Lower lobe of right lung (tissue), 2 donors: Measurements from ENCODE around the gene AADACL4. TPM values are rescaled to one million over a fixed set of nuclear protein-coding genes. Genes with fewer than 3 reads are reported as not detected.

Source experiments
- ATAC-seq, 2 donors: fragments of 200-7000 bp; cut with Tn5 transposase; one replicate each; pipeline ENCODE4 v1.9.1; 2020 to 2022; ENCODE audit warnings: mild to moderate bottlenecking in 2 of 2, moderate library complexity in 2 of 2
- DNase-seq: peaks from one replicate; pipeline ENCODE4 v3.0.0-alpha.2; 2020
- H3K27ac ChIP-seq: fragments of 200-600 bp; one replicate; pipeline ENCODE4 v1.8.0; 2022
- H3K27me3 ChIP-seq: fragments of 200-600 bp; one replicate; pipeline ENCODE4 v1.8.0; 2022; ENCODE audit warnings: low read depth
- H3K36me3 ChIP-seq: fragments of 200-600 bp; one replicate; pipeline ENCODE4 v1.8.0; 2022; ENCODE audit warnings: mild to moderate bottlenecking
- H3K4me1 ChIP-seq: fragments of 200-600 bp; one replicate; pipeline ENCODE4 v1.8.0; 2022
- H3K4me3 ChIP-seq: fragments of 200-600 bp; one replicate; pipeline ENCODE4 v1.8.0; 2022; ENCODE audit warnings: mild to moderate bottlenecking
- H3K9me3 ChIP-seq: fragments of 200-600 bp; one replicate; pipeline ENCODE4 v1.8.0; 2022
- intact Hi-C: fragments of 100-400 bp; cut with DNase I; formaldehyde crosslinking; loops from one replicate; pipeline ENCODE4 v1.11.0; 2022
- total RNA-seq: library from RNA; stranded (reverse); fragmentation: NEBNext Ultra II Directional; extraction: Animal tissue kit (Norgen Biotek cat#: 25700); gene quantifications from one replicate; pipeline ENCODE4 v1.2.1, GENCODE V29; 2021
- TF ChIP-seq, protein P1 (sequence below): fragments of 200-600 bp; IDR thresholded peaks from one replicate; pipeline ENCODE4 v1.8.0; 2022; ENCODE audit warnings: antibody characterized with exemption, mild to moderate bottlenecking
- donor health status: DM: no; HTN: yes; CAD: no; lungs with severe emphysema.

AADACL4 gene
- total RNA-seq, 1 donor from 2014 or later, result not detected

DNA sequence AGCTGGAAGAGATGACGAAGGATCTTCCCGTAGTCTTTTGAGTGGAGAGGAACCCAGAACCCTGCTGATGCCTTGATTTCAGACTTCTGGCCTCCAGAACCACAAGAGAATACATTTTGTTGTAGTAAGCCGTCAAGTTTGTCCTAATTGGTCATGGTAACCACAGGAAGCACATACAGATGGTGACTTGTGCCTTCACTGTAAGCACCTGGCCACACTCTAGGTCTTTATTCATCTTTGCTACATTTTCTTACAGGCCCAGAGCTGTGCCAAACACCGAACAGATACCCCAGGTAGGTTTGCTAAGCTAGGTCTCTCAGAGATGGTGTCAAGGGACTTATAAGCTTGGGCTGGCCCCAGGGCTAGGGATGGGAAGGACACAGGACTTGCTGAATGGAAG lies 30.7 kb upstream of the AADACL4 start:
- Histone ChIP-seq H3K36me3 (peaks cover 34% of the 10 kb centered on the region), H3K4me1 (peaks cover 40% of the 10 kb centered on the region), H3K27me3 (no peaks in the 10 kb centered on the region), H3K27ac (no peak overlapping the region), H3K9me3 (no peaks in the 10 kb centered on the region), H3K4me3 (peak overlapping the region; percentile 8)
- intact Hi-C loops, result no loop called here
- no peak for ATAC-seq
- TF ChIP-seq, protein P1, sequence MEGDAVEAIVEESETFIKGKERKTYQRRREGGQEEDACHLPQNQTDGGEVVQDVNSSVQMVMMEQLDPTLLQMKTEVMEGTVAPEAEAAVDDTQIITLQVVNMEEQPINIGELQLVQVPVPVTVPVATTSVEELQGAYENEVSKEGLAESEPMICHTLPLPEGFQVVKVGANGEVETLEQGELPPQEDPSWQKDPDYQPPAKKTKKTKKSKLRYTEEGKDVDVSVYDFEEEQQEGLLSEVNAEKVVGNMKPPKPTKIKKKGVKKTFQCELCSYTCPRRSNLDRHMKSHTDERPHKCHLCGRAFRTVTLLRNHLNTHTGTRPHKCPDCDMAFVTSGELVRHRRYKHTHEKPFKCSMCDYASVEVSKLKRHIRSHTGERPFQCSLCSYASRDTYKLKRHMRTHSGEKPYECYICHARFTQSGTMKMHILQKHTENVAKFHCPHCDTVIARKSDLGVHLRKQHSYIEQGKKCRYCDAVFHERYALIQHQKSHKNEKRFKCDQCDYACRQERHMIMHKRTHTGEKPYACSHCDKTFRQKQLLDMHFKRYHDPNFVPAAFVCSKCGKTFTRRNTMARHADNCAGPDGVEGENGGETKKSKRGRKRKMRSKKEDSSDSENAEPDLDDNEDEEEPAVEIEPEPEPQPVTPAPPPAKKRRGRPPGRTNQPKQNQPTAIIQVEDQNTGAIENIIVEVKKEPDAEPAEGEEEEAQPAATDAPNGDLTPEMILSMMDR, result no peak
- DNase-seq, result no peak

DNA sequence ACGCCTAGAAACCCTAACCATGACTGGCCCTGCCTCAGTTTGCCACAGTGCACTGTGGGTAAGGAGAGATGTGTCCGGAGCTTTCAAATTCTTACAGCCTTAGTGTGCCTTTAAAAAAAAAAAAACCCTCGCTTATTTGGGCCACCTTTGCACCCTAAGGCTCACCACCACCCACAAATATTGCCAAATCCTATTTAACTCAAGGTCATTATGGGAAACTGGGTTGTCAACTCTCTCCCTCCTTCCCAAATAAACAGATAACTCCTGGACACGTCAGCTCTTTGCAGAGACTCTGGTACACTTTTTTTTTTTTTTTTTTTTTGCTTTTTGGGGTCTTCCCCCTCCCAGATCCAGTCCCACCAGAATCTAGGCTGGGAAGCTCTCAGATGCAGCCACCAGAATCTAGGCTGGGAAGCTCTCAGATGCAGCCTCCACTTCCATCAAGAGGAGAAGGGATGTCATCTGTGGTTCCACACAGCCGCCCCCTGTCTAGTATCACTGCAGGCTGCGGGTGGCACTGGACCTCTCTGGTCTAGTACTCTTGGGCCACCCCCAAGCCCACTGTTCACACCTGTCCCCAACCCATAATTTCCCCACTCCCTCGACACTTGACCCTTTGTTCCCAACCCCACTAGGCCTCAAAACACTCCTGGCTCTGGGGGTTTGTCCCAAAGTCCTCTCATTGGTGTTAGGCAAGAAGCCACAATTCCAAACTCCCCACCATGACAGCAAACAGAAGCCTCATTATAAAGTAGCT lies 29.3 kb upstream of the AADACL4 start:
- peaks cover 34% of the 10 kb centered on the region for H3K36me3 ChIP-seq
- H3K9me3 ChIP-seq, result no peaks in the 10 kb centered on the region
- H3K4me3 ChIP-seq, result peak overlapping the region; percentile 85
- ATAC-seq (no peak), DNase-seq (no peak)
- peak overlapping the region; percentile 88 for H3K27ac ChIP-seq
- TF ChIP-seq, protein P1, result no peak
- H3K4me1 ChIP-seq, result peaks cover 52% of the 10 kb centered on the region
- no peaks in the 10 kb centered on the region for H3K27me3 ChIP-seq
- intact Hi-C loops, result no loop called here

DNA sequence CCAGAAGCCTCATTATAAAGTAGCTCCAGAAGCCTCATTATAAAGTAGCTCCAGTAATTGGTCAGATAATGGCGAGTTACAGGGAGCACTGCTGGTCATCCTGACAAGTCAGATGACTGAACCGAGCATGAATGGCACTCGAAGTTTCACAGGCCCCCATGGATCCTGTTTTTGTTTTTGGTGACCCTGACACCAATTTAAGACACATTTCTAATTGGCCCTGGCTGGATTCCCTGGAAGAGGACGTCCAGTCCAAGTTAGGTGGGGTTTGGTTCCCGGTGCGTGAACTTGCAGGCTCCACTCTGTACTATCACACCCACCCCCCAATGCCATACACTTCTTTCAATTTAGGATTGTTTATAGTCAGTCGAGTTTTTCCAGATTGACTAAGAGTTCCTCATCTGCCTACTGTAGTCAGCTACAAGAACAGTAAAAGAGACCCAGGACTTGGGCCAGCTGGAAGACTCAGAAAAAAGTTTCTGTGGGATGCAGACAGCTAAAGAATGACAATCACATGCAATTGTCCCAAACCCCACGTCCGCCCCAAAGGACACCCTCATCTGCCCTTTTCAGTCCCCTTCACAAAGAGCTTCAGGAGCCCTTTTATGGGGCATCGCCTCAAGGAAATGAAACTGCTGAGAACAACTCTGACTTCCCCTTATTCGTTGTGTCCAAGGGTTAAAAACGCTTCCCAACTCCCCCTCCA lies 28.6 kb upstream of the AADACL4 start:
- peaks cover 33% of the 10 kb centered on the region for H3K36me3 ChIP-seq
- intact Hi-C loops, result no loop called here
- no peaks in the 10 kb centered on the region for H3K27me3 ChIP-seq
- TF ChIP-seq, protein P1, result no peak
- no peak for ATAC-seq
- no peaks in the 10 kb centered on the region for H3K9me3 ChIP-seq
- peak overlapping the region; percentile 88 for H3K27ac ChIP-seq
- peak overlapping the region; percentile 85 for H3K4me3 ChIP-seq
- peaks cover 60% of the 10 kb centered on the region for H3K4me1 ChIP-seq
- no peak for DNase-seq

- DNase-seq (peak; percentile 74), ATAC-seq (peak; percentile 47 to 71)
- peaks cover 26% of the 10 kb centered on the region for H3K36me3 ChIP-seq
- TF ChIP-seq, protein P1, result no peak
- H3K4me3 ChIP-seq, result peak overlapping the region; percentile 85
- H3K9me3 ChIP-seq, result no peaks in the 10 kb centered on the region
- H3K4me1 ChIP-seq, result peaks cover 64% of the 10 kb centered on the region
- peak overlapping the region; percentile 88 for H3K27ac ChIP-seq
- intact Hi-C loops, result no loop called here
- no peaks in the 10 kb centered on the region for H3K27me3 ChIP-seq
These were observed 27.8 kb upstream of the AADACL4 start for GRCh38 chr1:12615865-12616708.

DNA sequence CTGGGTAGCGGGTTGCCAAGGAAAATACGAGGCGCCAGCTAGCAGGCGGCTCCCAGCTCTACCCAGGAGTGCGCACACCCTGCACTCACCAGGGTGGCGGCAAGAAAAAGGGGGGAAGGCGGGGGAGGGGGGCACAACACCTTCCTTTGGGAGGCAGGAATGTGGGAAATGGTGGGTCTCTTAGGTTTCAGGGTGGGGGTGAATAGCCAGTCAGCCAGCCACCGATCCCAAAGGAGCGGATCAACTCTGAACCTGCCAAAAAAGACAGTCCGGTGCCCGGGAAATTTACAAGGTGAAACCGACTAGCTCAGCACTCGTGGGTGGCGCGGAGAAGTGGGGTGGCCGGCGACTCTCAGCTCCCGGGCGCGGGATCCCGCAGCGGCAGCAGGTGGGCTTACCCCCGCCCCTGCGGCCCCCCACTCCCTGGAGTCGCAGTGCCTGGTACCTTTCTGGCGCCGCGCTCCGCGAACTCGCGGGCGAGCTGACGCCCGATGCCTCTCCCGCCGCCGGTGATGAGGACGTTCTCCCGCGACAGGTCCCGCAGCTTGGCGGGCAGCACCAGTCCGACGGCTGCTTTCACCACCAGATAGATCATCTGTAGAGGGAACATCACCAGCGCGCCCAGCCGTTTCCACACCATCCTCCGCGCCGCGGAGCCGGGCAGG lies 27.0 kb upstream of the AADACL4 start:
- H3K36me3 ChIP-seq, result peaks cover 18% of the 10 kb centered on the region
- peaks cover 70% of the 10 kb centered on the region for H3K4me1 ChIP-seq
- DNase-seq (peak; percentile 63), ATAC-seq (peak; percentile 26 to 46)
- no peaks in the 10 kb centered on the region for H3K9me3 ChIP-seq
- intact Hi-C loops, result no loop called here
- no peaks in the 10 kb centered on the region for H3K27me3 ChIP-seq
- peak overlapping the region; percentile 88 for H3K27ac ChIP-seq
- TF ChIP-seq, protein P1, result no peak
- peak overlapping the region; percentile 85 for H3K4me3 ChIP-seq
